NCI-H510A treated with DMSO at 0.1 percent for 48 hours (cell line): ENCODE results near the gene NELL2.
"Not testable (repeated sequence)": the region's sequence is repeated elsewhere in the genome, so short reads cannot be mapped to it uniquely, and the experiment has no call there.

ENCODE experiments used
- DNase-seq: peaks from one replicate; lab custom pipeline; 2025; lab: John Stamatoyannopoulos, UW

Gene NELL2

GRCh38 chr12:44875954-44876543 lies at the start of gene NELL2:
TSS of gene NELL2 (minus strand) at chr12:44876315. CDS start at chr12:44875869, 446 bp downstream.
- peak; percentile 63 for DNase-seq

DNA sequence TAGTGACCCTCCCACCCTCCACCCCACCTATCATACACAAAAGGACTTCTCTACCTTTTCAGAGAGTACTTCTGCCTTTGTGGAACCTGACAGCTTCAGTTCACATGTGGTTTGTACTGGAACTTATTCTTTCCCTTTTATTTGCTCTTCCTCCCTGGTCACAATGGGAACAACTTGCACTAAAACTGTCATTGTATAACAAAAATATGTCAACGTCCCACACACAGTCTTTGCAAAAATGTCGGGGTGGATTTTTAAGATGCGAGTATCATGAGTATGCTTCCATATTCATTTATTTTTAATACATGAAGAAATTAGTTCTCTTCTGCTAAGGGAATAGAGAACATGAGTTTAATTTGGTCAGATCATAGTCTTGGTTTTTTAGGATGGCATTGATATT lies 45.6 kb upstream of the NELL2 start:
- DNase-seq: no peak

DNA sequence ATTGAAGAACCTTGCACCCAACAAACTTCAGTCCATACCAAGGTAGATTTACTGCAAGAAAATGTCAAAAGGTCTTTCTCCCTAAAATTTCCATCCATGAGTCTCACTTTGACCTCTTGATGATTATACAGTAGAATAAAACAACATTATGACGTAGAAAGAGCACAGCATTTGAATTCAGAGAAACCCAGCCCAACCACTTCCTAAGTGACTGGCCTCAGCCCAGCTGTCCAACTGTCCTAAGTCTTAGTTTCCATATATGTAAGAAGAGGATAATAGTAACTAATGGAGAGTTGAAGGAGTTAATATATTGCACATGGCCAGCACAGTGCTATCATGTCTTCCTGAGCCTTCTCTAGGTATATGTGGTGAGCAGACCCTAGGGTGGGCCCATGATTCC lies 41.0 kb upstream of the NELL2 start:
- DNase-seq: no peak

- DNase-seq: no peak
Measured at GRCh38 chr12:44915958-44916357, 39.8 kb upstream of the NELL2 start.

DNA sequence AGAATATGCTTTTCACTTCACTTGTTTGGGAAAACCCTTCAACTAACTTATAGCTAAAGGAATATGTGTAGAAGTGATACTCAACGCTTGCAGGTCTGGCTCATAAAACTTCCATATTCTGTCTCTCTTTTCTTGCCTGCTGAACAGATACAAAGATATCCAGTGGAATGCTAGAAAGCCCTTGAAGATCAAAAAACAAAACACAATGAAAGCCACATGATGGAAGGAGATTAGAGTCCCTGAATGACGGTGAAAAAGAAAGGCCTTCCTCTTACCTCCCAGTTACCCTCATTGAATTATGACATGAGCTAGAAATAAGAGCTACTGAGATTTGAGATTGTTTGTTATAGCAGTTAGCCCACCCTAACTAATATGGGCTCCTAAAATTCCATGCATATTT lies 28.2 kb upstream of the NELL2 start:
- DNase-seq: no peak

- DNase-seq: not testable (repeated sequence)
Measured at GRCh38 chr12:44898108-44898507, 22.0 kb upstream of the NELL2 start.

DNA sequence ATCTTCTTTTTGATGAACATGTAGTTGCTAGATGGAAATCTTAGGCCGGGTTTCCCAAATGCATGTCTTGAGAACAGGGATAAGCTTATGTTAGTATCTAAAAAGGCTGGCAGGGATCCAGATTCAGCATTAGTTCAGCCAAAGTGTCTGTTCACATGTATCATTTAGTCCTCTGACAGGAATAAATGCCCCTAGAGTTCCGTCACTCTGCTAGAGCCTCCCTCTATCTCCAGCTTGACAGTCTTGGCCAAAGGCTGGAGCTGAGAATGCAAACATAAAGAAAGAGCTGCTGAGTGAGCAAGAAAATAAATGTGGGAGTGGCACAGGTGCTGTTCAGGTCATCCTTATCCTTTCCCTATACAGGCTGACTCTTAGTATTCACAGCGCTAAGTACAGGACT lies 13.8 kb upstream of the NELL2 start:
- DNase-seq: no peak

DNA sequence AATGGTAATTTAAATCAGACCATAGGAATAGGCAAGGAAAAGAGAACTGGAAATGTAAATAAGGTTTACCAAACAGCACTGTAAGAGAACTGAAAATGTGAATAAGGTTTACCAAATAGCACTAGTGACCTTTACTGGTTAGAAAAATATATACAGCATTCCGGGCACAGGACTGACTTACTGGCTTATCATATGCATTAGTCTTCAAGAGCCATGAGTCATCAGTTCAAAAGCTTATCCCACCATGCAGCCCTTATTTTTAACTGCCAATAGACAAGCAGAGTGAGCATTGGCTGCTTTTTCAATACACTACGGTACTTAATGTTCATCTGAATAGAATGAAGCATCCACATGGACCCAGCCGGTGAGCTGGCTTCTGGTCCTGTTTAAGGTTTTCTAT lies 13.0 kb upstream of the NELL2 start:
- no peak for DNase-seq

DNA sequence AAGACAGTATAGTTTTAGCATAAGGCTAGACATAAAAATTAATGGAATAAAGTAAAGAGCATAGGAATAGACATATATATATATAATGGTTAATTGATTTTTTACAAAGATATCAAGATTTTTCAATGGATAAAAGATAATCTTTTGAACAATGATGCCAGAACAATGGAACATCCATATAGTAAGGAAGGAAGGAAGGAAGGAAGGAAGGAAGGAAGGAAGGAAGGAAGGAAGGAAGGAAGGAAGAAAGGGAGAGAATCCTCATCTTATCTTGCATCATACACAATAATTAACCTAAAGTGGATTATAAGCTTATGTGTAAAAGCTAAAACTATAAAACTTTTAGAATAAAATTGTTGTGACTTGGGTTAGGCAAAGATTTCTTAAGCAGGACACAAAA lies 9.8 kb upstream of the NELL2 start:
- DNase-seq: no peak

GRCh38 chr12:44881197-44881596 lies 5.1 kb upstream of the NELL2 start:
- DNase-seq: no peak

DNA sequence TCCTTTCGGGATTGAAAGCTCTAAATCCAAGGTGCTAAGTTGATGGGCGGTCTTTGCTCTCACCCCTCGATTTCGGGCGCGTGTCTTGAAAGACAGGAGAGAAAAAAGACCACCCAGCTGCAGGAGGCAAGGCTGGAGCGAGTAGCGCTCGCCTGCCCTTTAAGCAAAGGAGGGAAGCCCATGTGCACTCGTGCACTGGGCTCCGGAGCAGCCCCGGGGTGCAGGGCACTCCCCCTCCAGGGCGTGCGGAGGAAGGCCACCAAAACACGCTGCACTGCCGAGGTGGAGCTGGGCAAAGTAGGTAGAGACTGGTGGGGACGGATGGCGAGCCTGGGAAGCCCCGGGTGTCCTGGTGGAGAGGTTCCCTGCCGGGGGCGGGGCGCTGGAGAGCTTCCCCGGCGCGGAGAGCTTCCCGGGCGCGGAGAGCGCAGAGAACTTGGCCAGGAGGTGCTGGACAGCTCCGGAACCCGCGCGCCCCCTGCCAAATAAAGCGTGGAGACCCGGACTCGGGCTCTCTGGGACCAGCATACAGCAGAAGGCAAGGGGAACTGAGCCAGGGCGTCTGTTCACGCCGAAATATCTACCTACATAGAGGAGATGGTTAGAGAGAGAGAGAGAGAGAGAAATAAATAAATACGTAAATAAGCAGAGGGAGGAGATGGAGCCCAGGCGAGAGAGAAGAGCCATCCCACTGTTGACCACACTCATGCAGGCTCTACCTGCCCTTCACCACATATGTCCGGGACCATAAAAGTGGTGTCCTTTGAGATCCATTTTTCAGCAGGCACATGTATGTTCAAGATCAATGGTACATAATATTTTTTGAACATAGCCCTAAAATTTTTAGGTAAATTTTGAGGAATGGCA lies 662 bp upstream of the NELL2 start:
- DNase-seq: peak; percentile 55

GRCh38 chr12:44875417-44875953 lies 630 bp downstream of the NELL2 start:
- DNase-seq: peak; percentile 46

DNA sequence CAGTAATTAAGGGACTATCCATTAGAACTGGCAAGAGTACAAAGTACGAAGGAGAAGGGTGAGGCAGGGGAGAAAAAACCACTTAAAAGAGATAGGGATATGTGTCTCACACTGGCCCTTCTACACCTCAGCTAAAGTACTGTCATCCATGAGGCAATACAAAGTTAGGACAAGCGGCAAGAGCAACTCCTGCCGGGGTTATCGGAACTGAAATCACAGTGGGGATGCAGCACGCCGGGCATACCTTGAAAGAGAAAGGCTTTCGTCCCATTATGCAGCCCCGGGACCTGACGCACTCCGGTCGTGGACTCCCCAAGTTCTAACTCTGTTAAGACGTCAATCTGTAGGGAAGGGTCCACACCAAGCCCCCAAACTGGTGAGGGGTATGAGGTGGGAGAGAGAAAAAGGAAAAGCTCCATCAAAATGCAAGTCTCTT lies 1.1 kb downstream of the NELL2 start:
- DNase-seq: peak; percentile 7

DNA sequence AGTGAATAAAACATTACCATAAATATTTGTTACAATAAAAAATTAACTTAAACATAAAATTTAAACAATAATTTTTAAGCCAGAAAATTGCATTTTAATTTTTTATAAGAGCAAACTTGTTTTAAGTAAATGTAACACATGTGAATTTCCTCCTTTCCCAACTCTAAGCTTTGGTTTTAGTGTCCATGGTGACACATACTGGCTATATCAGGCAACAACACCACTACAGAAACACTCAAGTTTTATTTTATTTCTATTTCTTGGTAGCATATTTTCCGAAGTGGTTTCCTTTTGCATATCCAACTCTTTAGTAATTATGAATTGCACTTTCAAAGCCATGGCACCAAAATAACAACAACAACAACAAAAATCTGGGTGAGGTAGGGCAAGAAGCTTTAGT lies 2.2 kb downstream of the NELL2 start:
- DNase-seq: peak; percentile 6

DNA sequence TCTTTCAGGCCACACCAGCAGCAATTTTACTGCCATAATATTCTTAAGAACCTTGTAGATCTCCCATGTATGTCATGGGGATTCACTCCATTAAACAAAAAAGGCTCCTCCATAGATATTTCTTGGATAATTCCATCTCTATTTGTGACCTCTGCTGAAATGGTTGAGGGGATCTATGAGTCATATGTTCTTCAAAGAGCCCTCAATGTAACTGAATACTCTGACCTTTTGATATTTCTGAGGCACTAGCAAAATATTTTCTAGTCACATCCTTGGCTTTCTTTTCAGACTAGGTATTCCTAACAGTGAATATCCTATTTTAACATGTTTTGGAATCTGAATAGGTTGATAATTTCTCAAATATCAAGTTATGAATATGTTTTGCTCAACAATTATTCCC lies 6.6 kb downstream of the NELL2 start:
- no peak for DNase-seq

- DNase-seq: no peak
Measured at GRCh38 chr12:44863867-44864266, 12.2 kb downstream of the NELL2 start.

DNA sequence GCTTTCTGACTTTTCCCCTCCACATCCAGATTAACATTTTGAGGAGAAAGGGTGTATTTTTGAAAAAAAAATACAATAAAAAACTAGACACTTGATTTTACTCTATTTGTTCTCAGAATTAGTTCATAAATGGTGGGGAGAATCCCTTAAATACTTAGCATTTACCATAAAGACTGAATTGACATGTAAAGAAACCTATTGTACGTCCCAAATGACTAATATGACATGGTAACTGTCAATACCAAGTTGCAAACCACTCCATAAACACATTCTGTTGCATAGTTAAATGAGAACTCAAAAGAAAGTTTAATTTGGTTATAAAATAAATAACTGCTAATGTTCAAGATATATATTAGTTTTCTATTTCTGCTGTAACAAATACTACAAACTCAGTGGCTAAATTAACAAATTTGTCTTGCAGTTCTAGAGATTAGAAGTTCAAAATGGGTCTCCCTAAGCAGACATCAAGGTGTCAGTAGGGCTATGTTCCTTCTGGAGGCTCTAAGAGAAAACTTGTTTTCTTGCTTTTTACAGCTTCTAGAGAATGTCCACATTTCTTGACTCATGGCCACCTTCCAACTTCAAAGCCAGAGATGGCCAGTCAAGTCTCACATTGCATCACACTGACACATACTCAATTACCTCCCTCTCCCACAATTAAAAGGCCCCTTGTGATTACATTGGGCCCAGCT lies 16.0 kb downstream of the NELL2 start:
- no peak for DNase-seq

DNA sequence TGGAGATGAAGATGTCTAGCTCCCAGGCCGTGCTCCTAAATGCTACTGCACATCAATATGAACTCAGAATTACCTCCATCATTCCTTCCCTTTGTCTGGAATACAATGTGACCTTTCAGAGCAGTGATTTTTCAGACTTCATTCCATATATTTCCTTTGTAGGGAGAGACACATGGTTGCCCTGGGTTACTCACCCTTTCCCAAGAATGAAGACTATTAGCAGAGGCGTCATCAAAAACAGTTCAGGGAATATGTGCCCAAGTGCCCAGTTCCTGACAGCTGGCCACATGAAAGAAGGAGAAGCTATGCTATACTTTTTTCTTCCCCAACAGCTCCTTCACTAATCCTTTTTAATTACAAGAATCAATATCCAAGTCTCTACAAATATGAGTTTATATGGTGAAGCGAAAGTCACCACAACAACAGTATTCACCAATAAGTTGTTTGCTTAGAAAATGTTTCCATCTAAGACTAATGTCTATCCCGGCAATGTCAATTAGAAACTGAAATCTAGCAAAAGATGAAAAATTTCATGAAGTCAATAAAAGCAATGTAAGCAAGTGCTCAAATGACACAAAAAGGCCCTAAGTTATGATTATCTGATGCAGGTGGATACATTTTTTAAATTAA lies 17.8 kb downstream of the NELL2 start:
- no peak for DNase-seq

- DNase-seq: no peak
Measured at GRCh38 chr12:44852483-44852882, 23.6 kb downstream of the NELL2 start.

DNA sequence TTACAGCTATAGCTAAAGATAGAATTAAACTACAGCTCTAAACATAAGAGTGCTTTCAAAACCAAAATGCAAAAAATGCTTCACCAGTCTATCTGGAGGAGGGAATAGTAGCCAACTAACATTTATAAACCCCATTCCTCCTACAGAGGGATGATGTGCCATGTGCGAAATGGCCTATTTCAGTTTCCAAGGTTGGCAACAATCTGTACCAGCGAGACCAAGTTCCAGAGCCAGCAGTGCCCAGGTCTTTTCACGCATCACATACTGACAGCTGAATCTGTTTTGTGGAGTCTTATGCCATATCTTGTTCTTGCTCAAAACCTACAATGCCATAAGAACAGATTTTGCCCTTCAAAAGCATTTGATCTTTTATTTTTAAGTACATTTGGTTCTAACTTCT lies 24.5 kb downstream of the NELL2 start:
- DNase-seq: no peak

GRCh38 chr12:44848703-44849085 lies 27.4 kb downstream of the NELL2 start:
- DNase-seq: no peak
